GM12874 (cell line): ENCODE data around the gene BET1.

Source experiments
- TF ChIP-seq, protein P1 (sequence below): IDR thresholded peaks from 2 replicates; pipeline ENCODE4 v1.5.1; 2011; ENCODE audit warnings: low read depth, mild to moderate bottlenecking, control low read depth, low read length, moderate library complexity; ENCODE audit not compliant: insufficient read depth

BET1 gene

DNA sequence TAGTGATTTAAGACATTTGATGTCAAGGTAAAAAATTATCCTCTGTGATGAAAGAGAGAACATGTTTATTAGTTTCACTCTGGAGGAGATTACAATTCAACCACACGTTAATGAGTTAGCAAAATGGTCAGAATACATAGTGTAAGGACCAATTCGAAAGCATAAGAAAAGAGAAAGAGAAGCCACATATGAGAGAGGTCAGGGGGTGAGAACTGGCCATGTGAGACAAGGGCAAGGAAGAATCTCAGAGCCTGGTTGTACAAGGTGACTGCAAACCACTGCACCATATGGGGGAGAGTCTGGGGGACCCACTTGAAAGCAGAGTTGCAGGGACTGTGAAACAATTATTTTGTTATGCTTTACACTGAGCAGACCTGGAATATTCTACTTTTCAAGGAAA lies 27.7 kb upstream of the BET1 start:
- TF ChIP-seq, protein P1, sequence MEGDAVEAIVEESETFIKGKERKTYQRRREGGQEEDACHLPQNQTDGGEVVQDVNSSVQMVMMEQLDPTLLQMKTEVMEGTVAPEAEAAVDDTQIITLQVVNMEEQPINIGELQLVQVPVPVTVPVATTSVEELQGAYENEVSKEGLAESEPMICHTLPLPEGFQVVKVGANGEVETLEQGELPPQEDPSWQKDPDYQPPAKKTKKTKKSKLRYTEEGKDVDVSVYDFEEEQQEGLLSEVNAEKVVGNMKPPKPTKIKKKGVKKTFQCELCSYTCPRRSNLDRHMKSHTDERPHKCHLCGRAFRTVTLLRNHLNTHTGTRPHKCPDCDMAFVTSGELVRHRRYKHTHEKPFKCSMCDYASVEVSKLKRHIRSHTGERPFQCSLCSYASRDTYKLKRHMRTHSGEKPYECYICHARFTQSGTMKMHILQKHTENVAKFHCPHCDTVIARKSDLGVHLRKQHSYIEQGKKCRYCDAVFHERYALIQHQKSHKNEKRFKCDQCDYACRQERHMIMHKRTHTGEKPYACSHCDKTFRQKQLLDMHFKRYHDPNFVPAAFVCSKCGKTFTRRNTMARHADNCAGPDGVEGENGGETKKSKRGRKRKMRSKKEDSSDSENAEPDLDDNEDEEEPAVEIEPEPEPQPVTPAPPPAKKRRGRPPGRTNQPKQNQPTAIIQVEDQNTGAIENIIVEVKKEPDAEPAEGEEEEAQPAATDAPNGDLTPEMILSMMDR = no peak

DNA sequence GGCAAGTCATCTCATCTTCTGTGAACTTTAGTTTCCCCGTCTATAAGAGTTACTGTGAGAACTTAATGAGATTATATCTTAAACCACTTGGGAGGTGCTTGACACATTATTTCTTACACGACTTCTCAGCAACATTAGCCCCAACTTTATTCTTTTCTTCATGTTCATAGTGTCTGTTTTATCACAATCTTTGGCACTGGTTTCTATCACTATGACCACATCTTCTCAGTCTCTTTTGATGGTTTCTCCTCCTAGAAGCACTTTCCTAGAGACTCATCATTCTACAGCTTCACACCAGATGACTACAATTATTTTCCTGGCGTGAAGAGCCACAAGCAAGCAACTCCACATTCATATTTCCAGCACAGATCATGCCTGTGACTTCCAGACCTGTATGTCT lies 26.5 kb upstream of the BET1 start:
- TF ChIP-seq, protein P1 = no peak

- TF ChIP-seq, protein P1 = no peak
These were observed 25.8 kb upstream of the BET1 start for GRCh38 chr7:94029976-94030375.

- TF ChIP-seq, protein P1 = no peak
These were observed 24.6 kb upstream of the BET1 start for GRCh38 chr7:94028768-94029167.

- TF ChIP-seq, protein P1 = no peak
These were observed 18.4 kb upstream of the BET1 start for GRCh38 chr7:94022550-94022949.

DNA sequence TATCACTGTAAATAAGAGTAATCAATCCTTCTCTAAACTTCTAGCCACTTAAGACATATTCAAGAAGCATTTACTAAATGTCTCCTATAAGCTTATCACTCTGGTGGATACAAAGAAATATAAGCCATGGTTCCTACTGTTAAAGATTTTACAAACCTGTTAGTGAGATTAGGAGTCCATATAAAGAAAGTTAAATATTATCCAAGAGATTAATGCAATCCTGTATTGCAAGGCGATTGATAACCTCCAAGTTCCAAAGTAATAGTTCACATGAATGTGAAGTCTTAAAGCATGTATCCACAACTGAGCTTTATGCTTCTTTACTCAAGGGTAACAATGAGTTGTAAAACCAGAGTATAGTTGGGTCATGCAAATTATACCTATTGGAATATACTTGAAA lies 12.6 kb upstream of the BET1 start:
- TF ChIP-seq, protein P1 = no peak

GRCh38 chr7:94015538-94015937 lies 11.4 kb upstream of the BET1 start:
- TF ChIP-seq, protein P1 = no peak

GRCh38 chr7:94012746-94013145 lies 8.6 kb upstream of the BET1 start:
- TF ChIP-seq, protein P1 = no peak
